NCI-H146 (cell line): Measurements from ENCODE around the gene MOB4.
"Not testable (repeated sequence)": the region's sequence is repeated elsewhere in the genome, so short reads cannot be mapped to it uniquely, and the experiment has no call there.

Experiments
- DNase-seq: peaks from one replicate; lab custom pipeline; 2025; lab: John Stamatoyannopoulos, UW

MOB4 gene

DNA sequence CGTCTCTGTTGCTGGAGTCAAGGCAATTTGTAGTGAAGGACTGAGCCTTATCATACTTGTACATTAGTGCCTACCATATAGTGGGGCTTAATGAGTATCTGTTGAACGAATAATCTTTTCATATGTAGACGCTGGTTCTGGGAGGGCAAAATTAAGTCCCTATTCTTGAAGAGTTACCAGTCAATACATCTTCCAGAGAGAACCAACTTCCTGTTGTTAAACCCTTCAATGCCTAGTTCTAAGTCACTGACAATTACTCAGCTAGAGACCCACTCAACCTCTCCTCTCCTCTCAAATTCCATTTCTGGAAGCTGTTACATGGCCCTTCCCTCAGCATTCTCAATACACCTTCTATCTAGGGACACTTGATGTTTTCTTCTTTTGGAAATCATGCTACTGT, 1.1 kb upstream of the MOB4 start:
- DNase-seq = no peak

GRCh38 chr2:197515315-197515738, 539 bp upstream of the MOB4 start:
- DNase-seq = peak; percentile 37

- DNase-seq = peak; percentile 54
Observed at GRCh38 chr2:197516393-197516761, 511 bp downstream of the MOB4 start.

GRCh38 chr2:197517150-197517549, 1.3 kb downstream of the MOB4 start:
- DNase-seq = no peak

GRCh38 chr2:197538412-197538811, 22.5 kb downstream of the MOB4 start:
- no peak for DNase-seq

GRCh38 chr2:197539734-197540133, 23.9 kb downstream of the MOB4 start:
- DNase-seq = no peak

GRCh38 chr2:197543206-197543605, 27.3 kb downstream of the MOB4 start:
- DNase-seq = no peak

DNA sequence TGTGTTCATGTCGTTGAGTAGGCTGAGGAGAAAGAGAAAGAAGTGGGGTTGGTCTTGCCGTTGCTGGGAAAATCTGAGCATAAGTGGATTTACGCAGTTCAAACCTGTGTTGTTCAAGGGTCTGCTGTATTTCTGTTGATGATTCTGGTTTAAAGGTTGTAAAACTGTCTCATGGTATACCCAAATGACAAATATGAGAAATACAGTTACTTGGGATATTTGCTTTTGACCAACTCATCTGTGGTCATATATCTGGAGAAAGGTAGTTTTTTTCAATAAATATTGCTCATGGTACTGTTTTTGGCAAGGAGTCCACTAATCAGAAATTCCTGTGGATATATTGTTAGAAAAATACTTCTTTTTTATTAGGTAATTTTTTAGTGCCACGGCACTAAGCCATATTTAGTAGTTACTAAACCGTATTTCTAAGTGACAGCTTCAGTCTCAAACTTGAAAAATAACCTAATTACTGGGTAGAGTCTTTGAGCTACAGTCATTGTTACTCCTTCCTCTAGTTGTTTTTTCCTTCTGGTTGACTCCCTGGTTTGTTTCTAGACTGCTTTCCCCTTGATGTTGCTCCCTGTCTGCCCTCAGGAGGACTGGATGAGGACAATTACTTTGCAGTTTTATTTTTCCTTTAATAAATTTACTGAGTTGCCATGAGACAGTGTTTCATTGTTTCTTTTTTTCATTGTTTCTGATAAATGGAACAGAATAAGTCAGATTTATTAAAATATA, 31.5 kb downstream of the MOB4 start:
- no peak for DNase-seq

DNA sequence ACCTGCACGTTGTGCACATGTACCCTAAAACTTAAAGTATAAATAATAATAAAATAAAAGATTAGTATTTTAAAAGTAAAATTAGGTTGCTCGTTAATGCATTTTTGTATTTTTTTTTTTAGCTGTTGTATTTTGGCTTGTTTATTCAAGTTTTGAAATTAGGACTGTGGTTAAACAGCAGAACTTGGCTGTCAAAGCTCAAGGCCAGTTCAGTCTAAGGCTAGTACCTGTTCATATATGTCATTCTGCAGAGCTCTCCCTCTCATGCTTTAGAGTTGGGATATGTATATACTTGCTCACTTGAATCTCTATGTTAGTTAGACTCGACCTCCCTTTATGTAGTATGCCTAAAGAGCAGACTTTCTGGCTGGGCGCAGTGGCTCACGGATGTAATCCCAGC, 32.7 kb downstream of the MOB4 start:
- no peak for DNase-seq

GRCh38 chr2:197551260-197551659, 35.4 kb downstream of the MOB4 start:
- DNase-seq = not testable (repeated sequence)

GRCh38 chr2:197555467-197555866, 39.6 kb downstream of the MOB4 start:
- no peak for DNase-seq

- DNase-seq = no peak
Observed at GRCh38 chr2:197556456-197556855, 40.6 kb downstream of the MOB4 start.

DNA sequence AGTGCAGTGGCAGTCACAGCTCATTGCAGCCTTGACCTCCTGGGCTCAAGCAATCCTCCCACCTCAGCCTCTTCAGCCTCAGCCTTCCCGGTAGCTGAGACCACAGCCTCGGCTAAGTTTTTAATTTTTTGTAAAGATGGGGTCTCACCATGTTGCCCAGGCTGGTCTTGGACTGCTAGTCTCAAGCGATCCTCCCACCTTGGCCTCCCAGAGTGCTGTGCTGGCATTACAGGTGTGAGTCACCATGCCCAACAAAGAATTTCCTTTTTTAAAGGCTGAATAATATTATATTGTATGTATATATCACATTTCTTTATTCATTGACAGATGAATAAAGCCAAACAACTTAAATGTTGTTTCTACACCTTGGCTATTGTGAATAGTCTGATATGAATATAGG, 42.5 kb downstream of the MOB4 start:
- DNase-seq = no peak

GRCh38 chr2:197559681-197560080, 43.8 kb downstream of the MOB4 start:
- no peak for DNase-seq

DNA sequence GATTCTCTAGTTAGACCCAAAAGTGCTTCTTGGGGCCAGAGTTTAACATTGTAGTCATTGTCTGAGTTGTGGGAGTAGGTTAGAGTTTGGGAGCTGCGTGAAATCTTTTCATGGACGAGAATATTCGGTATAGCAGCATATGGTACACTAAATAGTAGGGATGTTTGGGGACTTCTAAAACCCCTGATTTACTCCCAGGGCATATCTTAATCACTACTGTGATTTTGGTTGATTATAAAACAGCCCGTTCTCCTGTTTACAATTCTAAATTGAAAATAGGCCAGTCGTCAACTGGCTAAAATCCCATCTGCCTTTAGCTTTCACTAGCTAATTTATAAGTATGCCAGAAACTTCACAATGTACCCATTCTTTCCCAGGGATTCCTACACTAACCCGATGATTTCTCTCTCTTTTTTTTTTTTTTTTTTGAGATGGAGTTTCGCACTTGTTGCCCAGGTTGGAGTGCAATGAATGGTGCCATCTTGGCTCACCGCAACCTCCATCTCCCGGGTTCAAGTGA, 44.3 kb downstream of the MOB4 start:
- DNase-seq = no peak

DNA sequence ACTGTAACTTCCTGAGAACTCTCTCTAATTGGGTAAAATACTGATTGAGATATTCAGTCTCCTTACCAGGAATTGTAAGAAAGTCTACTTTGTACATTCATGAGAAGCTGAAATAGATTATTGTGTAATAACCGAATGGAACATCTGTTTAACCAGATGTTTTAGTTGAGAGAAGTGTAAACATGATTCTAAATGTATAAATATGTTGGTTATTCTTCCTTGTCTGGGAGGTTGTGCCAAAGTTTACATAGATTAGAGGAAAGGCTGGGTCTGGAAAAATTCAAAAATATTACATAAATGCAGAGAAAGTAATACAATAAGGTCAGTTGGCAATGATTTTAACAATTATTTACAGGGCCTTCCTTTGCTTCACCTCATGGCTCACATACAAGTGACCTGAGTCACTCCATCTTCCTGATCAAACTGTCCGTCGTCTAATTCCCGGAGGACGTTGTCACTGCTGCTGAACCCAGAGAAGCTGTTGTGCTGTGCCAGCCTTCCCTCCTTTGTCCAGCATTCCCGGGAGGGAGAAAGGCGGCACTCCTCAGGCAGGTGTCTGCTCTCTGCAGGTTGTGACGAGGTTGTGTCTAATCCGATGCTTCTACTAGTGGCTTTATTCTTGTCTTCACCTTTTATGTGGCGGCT, 55.9 kb downstream of the MOB4 start:
- no peak for DNase-seq

DNA sequence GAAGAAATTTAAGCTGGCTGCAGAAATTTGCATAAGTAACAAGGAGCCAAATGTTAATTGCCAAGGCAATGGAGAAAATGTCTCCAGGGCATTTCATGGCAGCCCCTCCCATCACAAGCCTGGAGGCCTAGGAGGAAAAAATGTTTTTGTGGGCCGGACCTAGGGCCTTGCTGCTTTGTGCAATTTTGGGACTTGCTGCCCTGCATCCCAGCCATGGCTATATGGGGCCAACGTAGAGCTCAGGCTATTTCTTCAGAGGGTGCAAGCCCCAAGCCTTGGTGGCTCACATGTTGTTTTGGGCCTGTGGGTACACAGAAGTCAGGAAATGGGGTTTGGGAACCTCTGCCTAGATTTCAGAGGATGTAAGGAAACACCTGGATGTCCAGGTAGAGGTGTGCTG, 57.7 kb downstream of the MOB4 start:
- no peak for DNase-seq

- no peak for DNase-seq
Observed at GRCh38 chr2:197575987-197576386, 60.1 kb downstream of the MOB4 start.

GRCh38 chr2:197576631-197577030, 60.8 kb downstream of the MOB4 start:
- DNase-seq = no peak

DNA sequence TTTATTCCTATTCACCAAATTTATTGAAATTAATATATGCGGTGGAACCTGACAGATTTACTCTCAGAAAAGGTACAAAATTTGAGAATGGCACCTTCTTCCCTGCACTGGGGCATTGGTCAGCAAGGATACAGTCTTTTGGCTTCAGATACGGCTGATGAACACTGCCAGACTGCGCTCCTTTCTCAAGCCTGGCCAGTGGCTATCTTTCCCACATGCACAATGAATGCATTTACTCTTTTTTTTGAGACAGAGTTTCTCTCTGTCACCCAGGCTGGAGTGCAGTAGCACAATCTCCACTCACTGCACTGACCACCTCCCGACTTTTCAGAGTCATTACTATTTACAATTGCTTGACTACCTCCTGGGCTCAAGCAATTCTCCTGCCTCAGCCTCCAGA, 61.6 kb downstream of the MOB4 start:
- DNase-seq = no peak

- not testable (repeated sequence) for DNase-seq
Observed at GRCh38 chr2:197578294-197578693, 62.4 kb downstream of the MOB4 start.

DNA sequence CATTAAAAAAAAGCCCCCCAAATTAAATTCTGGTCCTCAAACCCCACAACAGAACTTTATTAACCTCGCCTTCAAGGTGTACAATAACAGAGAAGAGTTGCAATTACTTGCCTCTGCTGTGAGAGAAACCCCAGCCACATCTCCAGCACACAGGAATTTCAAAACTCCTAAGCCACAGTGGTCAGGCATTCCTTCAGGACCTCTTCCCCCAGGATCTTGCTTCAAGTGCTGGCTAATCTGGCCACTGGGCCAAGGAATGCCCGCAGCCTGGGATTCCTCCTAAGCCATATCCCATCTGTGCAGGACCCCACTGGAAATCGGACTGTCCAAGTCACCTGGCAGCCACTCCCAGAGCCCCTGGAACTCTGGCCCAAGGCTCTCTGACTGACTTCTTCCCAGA, 64.3 kb downstream of the MOB4 start:
- not testable (repeated sequence) for DNase-seq

DNA sequence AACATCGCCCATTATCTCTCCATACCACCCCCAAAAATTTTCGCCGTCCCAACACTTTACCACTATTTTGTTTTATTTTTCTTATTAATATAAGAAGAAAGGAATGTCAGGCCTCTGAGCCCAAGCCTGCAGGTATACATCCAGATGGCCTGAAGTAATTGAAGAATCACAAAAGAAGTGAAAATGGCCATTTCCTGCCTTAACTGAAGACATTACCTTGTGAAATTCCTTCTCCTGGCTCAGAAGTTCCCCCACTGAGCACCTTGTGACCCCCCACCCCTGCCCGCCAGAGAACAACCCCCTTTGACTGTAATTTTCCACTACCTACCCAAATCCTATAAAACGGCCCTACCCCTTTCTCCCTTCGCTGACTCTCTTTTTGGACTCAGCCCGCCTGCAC, 71.4 kb downstream of the MOB4 start:
- DNase-seq = not testable (repeated sequence)
